Measurements from ENCODE around the gene GID8. TPM values are rescaled to one million over a fixed set of nuclear protein-coding genes. Genes with fewer than 3 reads are reported as not detected.
A peak's percentile ranks its signal among the peaks of the same experiment; 100 is the strongest.

The GID8 gene
- total and polyA plus RNA-seq, 2 of the 13 experiments (the other 11 are each of a cell fraction or from before 2014, with no cell fraction given), result 39.6 to 59.8 TPM

DNA sequence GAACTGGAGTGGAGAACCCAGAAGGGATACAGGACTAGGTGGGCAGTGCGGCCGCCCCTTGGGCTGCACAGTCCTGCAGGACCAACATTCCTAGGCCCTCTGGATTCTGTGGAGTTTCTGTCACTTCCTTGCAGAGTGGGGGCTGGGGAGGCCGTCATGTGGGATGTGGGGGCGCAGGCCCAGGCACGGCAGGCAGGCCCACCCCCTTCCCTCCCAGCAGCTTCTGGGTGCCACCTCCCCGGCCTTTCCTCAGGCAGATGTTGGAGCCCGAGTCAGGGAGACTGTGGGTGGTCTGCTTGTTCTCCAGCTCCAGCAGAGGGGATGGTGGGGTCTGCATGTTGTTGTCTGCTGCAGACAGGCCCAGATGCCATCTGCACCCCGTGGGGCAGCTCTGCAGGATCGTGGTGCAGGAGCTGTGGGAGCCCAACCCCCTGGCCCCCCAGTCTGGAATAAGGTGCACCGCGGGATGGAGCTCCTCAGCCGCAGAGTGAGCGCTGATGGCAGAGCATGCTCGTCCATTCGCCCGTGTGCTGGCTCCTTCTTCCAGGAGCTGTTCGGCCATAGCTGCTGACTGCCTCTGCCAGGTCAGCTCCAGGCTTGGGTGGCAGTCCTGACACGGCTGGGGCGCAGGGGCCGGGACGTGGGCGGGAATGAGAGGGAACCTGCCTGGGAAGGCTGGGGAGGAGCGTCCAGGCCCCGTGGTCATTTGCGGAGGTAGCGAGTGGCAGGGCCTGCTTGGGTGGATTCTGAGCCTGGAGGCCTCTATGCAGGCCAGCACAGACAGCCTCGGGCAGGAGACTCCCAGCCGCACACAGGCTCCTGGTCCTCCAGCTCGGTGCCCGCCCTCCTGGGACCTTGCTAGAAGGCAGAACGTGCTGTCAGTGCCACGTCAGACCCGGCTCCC lies 32.6 kb downstream of the GID8 start (continued):
- TF ChIP-seq, protein P1, sequence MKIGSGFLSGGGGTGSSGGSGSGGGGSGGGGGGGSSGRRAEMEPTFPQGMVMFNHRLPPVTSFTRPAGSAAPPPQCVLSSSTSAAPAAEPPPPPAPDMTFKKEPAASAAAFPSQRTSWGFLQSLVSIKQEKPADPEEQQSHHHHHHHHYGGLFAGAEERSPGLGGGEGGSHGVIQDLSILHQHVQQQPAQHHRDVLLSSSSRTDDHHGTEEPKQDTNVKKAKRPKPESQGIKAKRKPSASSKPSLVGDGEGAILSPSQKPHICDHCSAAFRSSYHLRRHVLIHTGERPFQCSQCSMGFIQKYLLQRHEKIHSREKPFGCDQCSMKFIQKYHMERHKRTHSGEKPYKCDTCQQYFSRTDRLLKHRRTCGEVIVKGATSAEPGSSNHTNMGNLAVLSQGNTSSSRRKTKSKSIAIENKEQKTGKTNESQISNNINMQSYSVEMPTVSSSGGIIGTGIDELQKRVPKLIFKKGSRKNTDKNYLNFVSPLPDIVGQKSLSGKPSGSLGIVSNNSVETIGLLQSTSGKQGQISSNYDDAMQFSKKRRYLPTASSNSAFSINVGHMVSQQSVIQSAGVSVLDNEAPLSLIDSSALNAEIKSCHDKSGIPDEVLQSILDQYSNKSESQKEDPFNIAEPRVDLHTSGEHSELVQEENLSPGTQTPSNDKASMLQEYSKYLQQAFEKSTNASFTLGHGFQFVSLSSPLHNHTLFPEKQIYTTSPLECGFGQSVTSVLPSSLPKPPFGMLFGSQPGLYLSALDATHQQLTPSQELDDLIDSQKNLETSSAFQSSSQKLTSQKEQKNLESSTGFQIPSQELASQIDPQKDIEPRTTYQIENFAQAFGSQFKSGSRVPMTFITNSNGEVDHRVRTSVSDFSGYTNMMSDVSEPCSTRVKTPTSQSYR (CRISPR knock-in tag; IDR thresholded peaks at IDR 0.05; ENCODE audit: borderline replicate concordance), result 0 out of 2 replicates have a peak, but pooled peaks have one; percentile 24
- TF ChIP-seq ZNF724P (CRISPR knock-in tag; IDR thresholded peaks at IDR 0.05; ENCODE audit: borderline replicate concordance) (no peak), TCF7L2 (IDR thresholded peaks at IDR 0.05; ENCODE audit: low read depth, low read length) (no peak), ZNF180 (CRISPR knock-in tag; IDR thresholded peaks at IDR 0.05; ENCODE audit: borderline replicate concordance, low read depth) (no peak), SNAPC2 (CRISPR knock-in tag; IDR thresholded peaks at IDR 0.05) (no peak), ZNF546 (CRISPR knock-in tag; conservative IDR thresholded peaks at IDR 0.05) (0 out of 2 replicates have a peak, but pooled peaks have one; percentile 20), ZNF558 (CRISPR knock-in tag; IDR thresholded peaks at IDR 0.05; ENCODE audit: borderline replicate concordance) (no peak), ZNF367 (CRISPR knock-in tag; IDR thresholded peaks at IDR 0.05; ENCODE audit: borderline replicate concordance) (no peak), ZNF670 (CRISPR knock-in tag; IDR thresholded peaks at IDR 0.05; ENCODE audit: borderline replicate concordance) (no peak), MZF1 (CRISPR knock-in tag; IDR thresholded peaks at IDR 0.05; ENCODE audit: borderline replicate concordance) (no peak), ZNF547 (CRISPR knock-in tag; IDR thresholded peaks at IDR 0.05) (peak; percentile 23; the same call in 1 of the 2 replicates), NFE2L2 (IDR thresholded peaks at IDR 0.05; ENCODE audit: low read length) (no peak), SCMH1 (CRISPR knock-in tag; IDR thresholded peaks at IDR 0.05; ENCODE audit: borderline replicate concordance) (no peak), KDM5B (CRISPR knock-in tag; IDR thresholded peaks at IDR 0.05; ENCODE audit: borderline replicate concordance) (peak; percentile 80)
- TF ChIP-seq, protein P2, sequence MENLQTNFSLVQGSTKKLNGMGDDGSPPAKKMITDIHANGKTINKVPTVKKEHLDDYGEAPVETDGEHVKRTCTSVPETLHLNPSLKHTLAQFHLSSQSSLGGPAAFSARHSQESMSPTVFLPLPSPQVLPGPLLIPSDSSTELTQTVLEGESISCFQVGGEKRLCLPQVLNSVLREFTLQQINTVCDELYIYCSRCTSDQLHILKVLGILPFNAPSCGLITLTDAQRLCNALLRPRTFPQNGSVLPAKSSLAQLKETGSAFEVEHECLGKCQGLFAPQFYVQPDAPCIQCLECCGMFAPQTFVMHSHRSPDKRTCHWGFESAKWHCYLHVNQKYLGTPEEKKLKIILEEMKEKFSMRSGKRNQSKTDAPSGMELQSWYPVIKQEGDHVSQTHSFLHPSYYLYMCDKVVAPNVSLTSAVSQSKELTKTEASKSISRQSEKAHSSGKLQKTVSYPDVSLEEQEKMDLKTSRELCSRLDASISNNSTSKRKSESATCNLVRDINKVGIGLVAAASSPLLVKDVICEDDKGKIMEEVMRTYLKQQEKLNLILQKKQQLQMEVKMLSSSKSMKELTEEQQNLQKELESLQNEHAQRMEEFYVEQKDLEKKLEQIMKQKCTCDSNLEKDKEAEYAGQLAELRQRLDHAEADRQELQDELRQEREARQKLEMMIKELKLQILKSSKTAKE (CRISPR knock-in tag; IDR thresholded peaks at IDR 0.05; ENCODE audit: borderline replicate concordance), result no peak
- TF ChIP-seq, protein P3, sequence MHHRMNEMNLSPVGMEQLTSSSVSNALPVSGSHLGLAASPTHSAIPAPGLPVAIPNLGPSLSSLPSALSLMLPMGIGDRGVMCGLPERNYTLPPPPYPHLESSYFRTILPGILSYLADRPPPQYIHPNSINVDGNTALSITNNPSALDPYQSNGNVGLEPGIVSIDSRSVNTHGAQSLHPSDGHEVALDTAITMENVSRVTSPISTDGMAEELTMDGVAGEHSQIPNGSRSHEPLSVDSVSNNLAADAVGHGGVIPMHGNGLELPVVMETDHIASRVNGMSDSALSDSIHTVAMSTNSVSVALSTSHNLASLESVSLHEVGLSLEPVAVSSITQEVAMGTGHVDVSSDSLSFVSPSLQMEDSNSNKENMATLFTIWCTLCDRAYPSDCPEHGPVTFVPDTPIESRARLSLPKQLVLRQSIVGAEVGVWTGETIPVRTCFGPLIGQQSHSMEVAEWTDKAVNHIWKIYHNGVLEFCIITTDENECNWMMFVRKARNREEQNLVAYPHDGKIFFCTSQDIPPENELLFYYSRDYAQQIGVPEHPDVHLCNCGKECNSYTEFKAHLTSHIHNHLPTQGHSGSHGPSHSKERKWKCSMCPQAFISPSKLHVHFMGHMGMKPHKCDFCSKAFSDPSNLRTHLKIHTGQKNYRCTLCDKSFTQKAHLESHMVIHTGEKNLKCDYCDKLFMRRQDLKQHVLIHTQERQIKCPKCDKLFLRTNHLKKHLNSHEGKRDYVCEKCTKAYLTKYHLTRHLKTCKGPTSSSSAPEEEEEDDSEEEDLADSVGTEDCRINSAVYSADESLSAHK (CRISPR knock-in tag; IDR thresholded peaks at IDR 0.05; ENCODE audit: borderline replicate concordance), result no peak
- TF ChIP-seq, protein P4, sequence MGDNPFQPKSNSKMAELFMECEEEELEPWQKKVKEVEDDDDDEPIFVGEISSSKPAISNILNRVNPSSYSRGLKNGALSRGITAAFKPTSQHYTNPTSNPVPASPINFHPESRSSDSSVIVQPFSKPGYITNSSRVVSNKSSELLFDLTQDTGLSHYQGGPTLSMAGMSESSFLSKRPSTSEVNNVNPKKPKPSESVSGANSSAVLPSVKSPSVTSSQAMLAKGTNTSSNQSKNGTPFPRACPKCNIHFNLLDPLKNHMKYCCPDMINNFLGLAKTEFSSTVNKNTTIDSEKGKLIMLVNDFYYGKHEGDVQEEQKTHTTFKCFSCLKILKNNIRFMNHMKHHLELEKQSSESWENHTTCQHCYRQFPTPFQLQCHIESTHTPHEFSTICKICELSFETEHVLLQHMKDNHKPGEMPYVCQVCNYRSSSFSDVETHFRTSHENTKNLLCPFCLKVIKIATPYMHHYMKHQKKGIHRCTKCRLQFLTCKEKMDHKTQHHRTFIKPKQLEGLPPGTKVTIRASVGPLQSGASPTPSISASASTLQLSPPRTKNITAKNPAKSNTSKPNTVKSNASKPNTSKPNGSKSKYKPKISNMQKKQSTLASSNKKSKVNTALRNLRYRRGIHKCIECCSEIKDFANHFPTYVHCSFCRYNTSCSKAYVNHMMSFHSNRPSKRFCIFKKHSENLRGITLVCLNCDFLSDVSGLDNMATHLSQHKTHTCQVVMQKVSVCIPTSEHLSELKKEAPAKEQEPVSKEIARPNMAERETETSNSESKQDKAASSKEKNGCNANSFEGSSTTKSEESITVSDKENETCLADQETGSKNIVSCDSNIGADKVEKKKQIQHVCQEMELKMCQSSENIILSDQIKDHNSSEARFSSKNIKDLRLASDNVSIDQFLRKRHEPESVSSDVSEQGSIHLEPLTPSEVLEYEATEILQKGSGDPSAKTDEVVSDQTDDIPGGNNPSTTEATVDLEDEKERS (CRISPR knock-in tag; IDR thresholded peaks at IDR 0.05), result 0 out of 2 replicates have a peak, but pooled peaks have one; percentile 5
